Measurements from ENCODE around the gene SNX3.

Gene SNX3

GRCh38 chr6:108203189-108204112, 57.4 kb downstream of the SNX3 start:
- DNase-seq = no peak

- DNase-seq = peak; percentile 75
These were observed 60.2 kb downstream of the SNX3 start for GRCh38 chr6:108200631-108201030.

GRCh38 chr6:108200186-108200585, 60.7 kb downstream of the SNX3 start:
- no peak for DNase-seq

GRCh38 chr6:108198761-108199498, 61.9 kb downstream of the SNX3 start:
- DNase-seq = no peak

- no peak for DNase-seq
These were observed 65.6 kb downstream of the SNX3 start for GRCh38 chr6:108195209-108195608.

- no peak for DNase-seq
These were observed 66.3 kb downstream of the SNX3 start for GRCh38 chr6:108194503-108194902.

- no peak for DNase-seq
These were observed 67.0 kb downstream of the SNX3 start for GRCh38 chr6:108193835-108194234.

- DNase-seq = no peak
These were observed 67.7 kb downstream of the SNX3 start for GRCh38 chr6:108193131-108193530.

GRCh38 chr6:108187519-108187918, 73.3 kb downstream of the SNX3 start:
- no peak for DNase-seq

- DNase-seq = no peak
These were observed 74.6 kb downstream of the SNX3 start for GRCh38 chr6:108186226-108186625.

GRCh38 chr6:108180776-108181175, 80.1 kb downstream of the SNX3 start:
- no peak for DNase-seq

- DNase-seq = no peak
These were observed 80.6 kb downstream of the SNX3 start for GRCh38 chr6:108180266-108180665.

- DNase-seq = no peak
These were observed 81.1 kb downstream of the SNX3 start for GRCh38 chr6:108179741-108180140.

GRCh38 chr6:108176281-108177089, 84.4 kb downstream of the SNX3 start:
- no peak for DNase-seq

GRCh38 chr6:108175592-108176279, 85.1 kb downstream of the SNX3 start:
- no peak for DNase-seq

GRCh38 chr6:108175176-108175591, 85.7 kb downstream of the SNX3 start:
- no peak for DNase-seq

GRCh38 chr6:108174371-108175175, 86.3 kb downstream of the SNX3 start:
- DNase-seq = peak; percentile 28

- DNase-seq = no peak
These were observed 88.8 kb downstream of the SNX3 start for GRCh38 chr6:108171918-108172516.

- no peak for DNase-seq
These were observed 89.4 kb downstream of the SNX3 start for GRCh38 chr6:108171291-108171917.
